ENCODE results near the gene SLBP.

The SLBP gene

DNA sequence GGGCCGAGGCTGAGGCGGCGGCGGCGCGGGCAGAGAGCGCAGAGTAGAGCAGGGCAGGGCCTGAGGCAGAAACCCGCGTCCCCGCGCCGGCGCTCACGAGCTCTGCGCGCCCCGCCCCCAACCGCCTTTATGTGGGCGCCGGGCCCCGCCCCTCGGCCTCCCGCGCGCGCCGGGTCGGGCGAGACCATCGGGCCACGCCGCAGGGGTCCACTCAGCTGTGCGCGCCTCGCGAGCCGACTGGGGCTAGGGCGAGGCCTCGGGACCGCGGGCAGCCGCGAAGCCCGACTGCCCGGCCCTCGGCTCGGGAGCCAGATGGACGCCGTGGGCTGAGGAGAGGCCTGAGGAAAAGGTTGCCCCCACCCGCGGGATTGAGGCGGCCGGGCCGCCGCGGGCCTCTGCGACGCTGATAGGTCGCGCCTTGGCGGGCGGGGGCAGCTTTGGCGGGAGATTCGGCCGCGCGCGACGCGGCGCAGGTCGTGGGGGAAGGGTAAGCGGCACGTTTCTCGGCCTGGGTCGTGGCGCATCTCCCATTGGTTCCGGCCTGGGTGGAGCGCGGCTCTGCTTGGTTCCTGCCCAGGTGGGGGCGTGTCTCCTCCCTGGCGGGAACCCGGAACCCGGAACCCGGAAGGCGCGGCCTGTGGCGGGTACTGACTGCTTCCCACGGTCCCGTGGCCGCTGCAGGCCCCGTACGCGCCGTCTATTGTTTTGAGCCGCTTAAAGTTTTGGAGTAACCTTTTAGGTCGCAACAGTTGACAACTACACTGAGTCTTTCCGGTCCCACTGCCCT is at the start of gene SLBP:
TSS of gene SLBP (minus strand) at position 104 of the 787 bp plus-strand sequence. CDS start 131 bp downstream, outside the sequence.
- DNase-seq (ENCODE audit: low spot score), result peak; percentile 83

DNA sequence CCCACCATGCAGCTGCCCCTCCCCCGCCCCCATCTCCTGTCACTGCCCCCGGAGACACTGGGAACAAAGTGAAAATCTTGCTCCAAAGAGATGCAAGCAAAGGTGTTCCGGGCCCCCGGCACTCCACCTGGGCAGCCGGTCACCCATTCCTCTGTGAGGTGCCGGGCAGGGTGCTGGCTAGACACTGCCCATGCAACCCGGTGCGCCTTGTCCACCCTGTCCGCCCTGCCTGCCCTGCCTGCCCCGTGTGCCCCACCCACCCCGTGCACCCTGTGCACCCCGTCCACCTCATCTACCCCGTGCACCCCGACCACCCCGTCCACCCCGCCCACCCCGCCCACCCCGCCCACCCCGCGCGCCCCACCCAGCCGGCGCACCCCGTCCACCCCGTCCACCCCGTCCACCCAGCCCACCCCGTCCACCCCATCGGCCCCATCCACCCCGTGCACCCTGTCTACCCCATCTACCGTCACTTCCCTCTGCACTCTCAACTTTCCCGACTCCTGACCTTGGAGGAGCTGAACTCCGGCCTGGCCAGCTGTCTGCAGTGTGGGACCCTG is 49.1 kb upstream of the SLBP start:
- DNase-seq (ENCODE audit: low spot score), result no peak

DNA sequence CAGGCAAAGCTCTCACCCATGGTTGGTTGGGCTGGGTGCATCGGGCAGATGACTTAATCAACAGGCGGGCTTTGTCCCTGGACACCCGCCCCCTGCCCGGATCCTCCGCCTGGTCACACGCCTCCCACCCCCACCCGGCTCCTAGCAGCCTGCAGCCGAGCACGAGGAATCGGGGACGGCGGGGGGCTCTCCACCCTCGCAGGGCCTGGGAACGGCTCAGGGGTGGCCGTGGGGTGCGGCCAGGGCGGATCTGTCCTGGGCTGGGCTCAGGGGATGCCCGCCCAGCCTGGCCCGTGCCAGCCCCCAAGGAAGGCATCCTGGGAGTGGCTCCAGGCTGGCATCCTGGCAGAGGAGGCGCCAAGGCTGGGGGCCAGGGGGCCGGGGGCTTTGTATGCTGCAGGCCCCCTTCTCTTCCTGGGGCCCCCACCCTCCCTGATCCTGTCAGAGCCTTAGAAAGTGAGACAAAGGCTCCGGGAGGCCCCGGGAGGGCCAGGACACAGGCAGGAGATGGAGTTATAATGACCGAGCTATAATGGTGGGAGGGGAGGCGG is 48.5 kb upstream of the SLBP start:
- DNase-seq (ENCODE audit: low spot score), result no peak

DNA sequence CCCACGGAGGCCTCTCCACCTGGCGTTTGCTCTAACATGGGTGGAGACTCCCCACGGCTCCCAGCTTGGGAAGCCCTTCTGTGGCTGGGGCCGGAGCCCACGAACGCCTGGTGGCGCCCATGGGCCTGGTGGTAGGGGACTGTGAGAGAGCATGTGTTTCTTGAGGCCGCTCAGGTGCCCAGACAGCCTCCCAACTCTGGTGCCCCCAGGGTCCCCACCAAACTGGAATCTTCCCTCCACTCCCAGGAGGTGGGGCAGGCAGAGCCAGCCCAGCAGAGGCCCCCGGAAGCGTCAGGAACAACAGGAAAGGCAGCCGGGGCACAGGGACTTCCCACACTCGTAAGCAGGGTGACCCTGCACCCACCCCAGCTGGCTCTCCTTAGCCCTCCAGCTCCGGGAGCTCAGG is 47.7 kb upstream of the SLBP start:
- DNase-seq (ENCODE audit: low spot score), result no peak

DNA sequence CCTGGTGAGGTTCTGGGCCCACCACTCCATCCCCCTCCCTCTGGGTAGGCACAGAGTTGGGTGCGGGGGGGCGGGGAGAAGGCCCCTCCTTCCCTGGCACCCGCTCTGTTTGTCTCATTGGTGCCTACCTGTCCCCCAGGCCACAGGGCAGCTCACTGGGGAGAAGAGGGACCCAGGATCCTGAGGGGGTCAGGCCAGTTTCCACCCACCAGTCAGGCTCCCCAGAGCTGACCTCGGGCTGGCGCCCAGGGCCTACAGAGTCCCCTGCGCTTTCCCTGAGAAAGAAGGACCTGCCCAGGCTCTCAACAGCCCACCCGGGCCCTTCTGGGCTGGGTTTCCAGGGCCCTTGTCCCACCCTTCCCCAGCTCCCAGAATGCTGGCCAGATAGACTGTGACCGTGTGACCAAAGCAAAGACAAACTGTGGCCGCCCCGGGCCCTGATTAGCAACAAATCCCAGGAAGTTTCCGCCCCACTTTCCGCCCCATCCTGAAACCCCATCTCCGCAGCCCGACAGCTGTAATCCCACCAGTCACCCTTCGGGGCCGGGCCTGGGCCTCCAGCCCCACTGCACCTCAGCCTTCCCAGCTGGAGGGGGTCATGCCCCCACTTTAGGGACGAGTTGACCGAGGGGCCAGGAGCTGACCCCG is 47.2 kb upstream of the SLBP start:
- DNase-seq (ENCODE audit: low spot score), result no peak

DNA sequence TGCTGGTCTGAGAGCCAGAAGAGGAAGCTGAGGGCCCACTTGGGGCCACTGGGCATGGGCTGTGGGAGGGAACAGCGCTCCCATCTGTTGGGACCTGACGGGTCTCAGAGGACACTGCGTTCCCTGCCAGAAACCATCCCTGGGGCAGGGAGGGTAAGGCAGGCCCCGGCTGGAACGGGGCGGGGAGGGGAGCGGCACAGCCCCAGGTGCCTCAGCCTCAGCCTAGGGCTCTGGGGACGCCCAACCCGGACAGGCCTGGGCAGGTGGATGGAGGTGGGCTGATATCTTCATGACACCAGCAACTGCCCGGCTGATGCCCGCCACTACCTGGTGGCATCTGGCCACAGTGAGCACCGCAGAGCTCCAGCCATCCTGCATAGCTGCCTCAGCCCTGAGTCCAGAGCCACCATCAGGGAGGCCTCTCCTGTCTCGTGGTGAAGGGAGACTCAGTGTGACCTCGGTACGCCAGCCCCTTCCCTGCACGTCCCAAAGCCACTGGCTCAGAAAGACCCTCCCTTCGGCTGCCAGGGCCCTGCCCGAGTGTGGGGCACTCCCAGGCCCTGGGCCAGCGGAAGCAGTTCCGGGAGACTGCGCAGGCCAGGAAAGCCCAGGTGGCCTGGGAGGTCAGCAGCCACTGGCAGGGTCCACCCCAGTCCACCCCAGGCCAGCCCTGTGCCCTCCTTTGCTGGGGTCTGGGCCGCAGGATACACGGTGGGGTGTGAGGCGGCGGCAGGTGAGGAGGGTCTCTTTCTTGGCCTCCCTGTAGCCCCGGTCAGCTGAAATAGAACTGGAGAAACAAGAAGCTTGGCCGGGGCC is 46.4 kb upstream of the SLBP start:
- no peak for DNase-seq (ENCODE audit: low spot score)

DNA sequence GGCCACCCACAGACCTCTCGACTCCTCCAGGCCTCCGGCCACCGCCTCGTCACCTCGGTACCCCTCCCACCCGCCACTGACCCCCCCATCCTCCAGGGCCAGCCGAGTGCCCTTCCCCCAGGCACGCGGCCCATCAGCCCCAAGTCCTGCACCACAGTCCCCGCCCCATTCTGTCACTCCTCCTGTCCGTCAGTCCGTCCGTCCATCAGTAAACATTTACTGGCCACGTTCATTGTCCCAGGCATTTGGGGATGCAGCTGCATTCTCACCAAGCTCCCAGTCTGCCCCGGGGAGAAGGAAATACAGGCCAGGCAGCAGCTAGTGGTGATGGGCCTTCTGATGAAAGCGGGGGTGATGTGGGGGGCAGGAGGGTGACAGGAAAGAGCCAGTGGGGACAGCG is 45.7 kb upstream of the SLBP start:
- DNase-seq (ENCODE audit: low spot score), result no peak

DNA sequence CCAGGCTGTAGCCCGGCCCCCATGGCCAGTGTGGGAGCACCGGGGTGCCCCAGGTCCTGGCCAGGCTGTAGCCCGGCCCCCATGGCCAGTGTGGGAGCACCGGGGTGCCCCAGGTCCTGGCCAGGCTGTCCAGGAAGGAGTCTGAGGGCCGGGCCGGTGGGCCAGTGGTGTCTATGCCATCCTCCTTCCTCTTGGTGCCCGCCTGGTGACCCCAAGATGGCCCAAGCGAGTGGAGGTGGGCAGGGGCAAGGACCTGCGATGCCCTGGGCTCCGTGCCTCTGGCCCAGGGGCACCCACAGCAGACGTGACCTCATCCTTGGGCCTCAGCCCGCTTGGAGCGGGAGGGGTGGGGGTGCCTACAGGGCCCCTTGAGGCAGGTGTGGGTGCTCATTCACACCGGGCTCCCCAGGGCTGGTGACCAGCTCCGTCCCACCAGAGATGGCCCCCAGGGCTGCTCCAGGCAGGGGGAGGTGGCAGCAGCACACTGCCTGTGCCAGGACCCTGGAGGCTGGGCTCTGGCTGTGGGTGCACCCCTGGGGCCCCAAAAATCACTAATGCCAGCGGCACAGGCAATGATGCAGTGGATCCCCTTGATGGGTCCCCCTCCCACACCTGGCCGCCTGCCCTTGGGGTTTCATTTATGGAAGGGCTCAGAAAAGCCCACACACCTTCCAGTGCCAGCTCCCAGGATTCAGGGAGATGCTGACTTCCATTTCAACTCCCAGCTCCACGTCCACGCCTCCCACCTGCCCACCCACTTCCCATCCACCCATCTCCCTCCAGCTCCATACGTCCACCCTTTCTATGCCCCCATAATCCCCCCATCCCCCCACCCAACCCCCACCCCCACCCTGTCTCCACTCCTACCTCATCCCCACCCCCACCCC is 45.0 kb upstream of the SLBP start:
- DNase-seq (ENCODE audit: low spot score), result no peak

DNA sequence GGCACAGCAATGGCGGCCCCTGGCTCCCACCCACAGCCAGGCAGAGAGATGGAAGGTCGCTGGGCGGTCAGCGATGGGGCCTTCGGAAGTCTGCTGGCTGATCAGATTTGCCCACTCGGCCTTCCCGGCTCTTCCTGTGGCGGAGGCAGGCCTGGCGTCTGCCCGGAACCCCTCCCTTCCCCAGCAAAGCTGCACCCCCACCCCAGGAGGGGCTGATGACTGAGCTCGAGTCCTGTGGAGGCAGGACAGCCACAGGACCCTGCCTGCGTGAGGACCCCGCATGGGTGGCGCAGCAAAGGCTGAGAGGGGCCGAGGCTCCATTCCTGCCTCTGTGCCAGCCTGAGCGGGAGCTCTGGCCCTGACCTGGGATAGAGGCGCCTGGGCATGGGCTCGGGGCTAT is 44.0 kb upstream of the SLBP start:
- DNase-seq (ENCODE audit: low spot score), result peak; percentile 29

DNA sequence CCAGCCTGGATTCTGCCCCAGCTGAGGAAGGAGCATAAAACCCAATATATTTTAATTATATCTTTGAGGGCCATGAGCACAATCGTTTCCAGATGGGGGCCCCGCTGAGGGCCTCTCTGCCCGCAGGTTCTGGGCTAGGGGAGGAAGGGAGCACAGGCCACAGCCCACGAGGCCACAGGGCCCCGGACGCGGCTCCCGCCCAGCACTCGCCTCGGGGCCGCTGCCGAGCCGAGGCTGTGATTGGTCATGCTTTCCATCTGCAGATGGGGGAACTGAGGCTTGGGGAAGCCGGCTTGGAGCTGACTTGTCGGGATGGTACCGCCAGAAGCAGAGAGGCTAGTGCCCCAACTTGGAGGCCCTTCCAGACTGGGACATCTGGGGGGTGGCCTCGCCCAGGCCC is 43.2 kb upstream of the SLBP start:
- DNase-seq (ENCODE audit: low spot score), result no peak

DNA sequence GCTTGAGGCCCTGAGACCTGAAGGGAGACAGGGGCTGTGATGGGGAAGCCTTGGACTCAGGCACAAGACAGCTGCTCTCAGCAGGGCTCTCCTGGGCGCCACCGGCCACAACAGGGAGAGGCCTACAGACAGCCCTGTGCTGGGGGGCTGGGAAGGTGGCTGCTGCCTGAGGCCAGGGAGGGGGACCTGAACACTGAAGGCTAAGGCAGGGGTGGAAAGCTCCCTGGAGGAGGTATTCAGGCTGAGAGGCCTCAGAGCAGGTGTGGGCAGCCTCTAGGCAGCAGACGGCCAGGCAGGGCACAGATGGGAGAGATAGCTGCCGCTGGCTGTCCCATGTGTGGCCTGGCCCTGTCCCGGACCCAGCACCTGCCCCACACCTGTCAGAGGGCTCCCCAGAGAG is 42.2 kb upstream of the SLBP start:
- no peak for DNase-seq (ENCODE audit: low spot score)

DNA sequence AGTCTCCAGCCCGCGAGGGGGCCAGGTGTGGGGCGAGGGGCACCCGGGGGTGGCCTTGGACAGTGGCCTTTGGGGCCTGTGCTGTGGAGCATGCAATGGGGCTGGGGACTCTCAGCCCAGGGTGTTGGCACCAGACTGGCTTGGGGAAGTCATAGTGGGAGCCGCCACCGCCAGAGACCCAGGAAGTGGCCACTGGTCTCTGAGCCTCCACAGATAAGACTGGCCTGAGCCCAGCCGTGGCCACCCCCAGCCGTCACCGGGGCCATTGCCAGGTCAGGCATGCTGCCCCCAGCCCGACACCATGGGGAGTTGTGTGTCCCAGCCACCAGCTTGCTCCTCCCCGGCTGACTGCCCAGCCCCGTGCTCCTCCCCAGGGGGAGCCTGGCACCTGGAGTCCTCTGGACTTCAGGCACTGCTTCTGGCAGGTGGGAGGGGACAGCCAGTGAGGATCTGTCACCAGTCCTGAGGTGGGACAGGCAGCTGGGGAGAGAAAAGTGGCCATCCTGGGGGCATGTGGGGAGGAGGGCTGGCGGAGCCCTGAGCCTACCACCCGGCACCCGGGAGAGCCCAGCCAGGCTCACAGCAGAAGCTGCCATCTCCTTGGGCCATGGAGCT is 41.7 kb upstream of the SLBP start:
- DNase-seq (ENCODE audit: low spot score), result no peak

DNA sequence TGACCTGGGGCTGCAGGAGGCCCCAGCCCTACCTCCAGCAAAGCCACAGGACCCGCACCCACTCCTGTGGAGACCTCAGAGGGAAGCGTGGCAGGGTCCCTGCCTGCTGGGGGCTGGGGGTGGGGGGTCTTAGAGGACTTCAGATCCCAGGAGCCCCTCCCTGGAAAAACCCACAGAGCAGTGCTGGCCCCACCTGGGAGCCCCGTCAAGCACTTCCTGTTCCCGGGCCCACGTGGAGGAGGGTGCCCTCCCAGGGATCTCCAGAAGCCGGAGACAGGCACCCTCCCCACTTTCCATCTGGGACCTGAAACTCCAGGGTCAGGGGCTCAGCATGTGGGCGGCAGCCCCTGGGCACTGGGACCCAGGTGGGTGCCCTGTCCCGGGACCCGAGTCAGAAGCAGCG is 41.2 kb upstream of the SLBP start:
- no peak for DNase-seq (ENCODE audit: low spot score)

DNA sequence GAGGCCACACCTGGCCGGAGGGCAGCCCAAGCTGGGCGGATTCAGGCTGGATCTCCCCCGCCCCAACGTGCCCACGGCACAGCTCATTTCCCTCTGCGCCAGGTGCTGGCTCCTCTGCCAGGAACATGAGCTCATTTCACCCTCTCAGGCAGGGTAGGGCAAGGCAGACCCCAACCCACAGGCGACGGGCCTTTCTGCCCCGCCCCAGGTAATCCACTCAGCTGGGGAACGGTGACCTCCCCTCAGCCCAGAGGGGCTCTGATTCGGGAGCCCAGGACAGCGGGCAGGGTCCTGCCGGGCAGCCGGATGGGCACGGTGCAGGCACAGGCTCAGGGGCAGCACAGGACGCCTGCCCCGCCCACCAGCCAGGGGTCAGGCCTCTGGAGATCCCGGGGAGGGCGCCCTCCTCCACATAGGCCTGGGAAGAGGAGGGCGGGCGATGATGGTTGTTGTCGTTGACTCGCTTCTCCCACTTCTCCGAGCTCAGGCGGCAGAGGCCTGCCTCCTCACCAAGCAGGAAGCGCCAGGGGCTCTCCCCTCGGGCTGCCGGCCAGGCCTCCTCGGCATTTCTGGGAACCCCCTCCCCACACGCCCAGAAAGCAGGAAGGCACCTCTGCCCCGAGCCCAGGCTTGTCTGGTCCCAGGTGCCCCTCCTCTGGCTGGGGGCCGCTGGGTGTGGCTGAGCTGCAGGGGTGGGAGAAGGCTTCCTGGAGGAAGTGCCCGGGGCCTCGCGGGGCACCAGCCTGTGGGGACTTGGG is 40.3 kb upstream of the SLBP start:
- no peak for DNase-seq (ENCODE audit: low spot score)

DNA sequence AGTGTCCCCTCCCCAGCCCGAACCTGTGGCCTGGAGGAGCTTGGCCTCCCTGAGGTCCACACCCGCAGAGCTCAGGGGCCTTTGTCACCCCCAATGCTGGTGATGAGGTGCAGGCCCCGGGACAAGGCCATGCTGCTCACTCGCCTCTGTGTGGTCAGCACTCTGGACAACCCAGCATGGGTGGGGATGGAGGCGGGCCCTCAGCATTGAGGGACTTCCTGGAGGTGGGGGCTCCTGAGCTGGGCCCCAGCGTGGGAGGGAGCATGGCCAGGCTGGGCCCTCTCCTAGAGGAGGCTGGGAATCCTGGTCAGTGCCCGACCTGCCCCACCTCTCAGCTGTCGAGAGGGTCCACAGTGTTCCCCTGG is 39.8 kb upstream of the SLBP start:
- DNase-seq (ENCODE audit: low spot score), result no peak

DNA sequence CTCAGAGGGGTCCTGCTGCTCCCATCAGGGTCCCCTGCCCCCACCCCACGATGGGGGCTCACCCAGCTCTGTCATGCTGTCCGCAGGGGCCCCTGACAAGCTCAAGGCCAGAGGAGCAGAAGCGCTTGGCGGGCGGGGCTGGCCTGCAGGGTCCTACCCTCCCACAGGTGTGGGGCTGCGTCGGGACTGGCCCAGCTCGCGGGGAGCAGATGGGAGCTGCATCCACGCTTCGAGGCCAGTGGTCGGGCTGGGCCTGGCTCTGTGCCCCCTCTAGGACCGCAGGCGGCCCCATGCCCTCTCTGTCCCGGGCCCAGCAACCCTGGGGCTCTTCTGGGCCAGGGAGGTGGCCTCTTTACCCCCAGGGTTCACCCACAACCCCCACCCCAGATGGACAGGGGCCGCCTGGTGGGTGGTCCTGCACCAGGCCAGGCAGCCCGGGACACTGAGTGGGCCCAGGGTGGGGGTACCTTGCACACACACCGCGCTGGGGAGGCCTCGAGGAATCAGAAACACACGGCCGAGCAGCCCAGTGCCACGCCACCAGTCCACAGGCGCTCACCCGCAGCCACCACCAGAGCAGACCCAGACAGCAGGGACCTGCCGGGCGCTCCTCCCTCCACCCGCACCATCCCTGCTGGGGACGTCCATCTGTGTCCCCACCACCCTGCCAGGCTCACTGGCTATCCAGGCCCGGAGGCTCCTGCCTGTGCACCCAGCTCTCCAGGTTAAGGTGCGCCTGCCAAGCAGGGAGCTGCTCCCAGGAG is 39.2 kb upstream of the SLBP start:
- DNase-seq (ENCODE audit: low spot score), result no peak

DNA sequence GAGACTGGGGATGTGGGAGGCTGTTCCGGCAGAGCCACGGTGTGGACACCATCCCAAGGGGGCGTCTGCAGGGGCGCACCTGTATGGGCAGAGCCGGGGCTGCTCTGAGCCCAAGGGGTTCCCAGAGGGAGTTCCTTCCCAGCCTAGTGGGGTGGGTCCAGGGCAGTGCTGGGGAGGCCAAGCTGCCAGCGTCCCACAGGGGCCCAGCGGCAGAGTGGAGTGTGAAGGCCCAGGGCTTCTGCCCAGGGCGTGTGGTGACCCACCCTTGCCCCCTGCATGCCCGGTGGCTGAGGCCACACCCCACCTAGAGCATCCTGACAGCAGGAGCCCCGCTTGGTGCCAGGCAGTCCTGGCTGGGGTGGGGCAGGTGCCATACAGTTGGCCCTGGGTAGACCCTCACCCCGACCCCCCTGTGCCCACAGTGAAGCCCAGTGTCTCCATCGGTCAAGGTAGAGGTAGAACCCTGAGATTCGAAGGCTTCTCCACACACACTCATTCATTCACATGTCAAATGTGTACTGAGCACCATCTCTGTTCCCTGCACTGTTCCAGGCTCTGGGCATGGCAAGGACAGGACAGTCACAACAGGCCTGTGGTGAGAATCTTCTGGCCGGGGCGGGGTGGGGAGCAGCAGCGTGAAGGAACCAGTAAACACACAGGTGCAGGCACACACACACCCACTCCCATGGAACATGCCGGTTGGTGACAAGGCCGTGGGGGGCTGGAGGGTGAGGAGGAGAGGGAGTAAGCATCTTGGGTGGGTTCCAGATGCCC is 38.4 kb upstream of the SLBP start:
- no peak for DNase-seq (ENCODE audit: low spot score)

DNA sequence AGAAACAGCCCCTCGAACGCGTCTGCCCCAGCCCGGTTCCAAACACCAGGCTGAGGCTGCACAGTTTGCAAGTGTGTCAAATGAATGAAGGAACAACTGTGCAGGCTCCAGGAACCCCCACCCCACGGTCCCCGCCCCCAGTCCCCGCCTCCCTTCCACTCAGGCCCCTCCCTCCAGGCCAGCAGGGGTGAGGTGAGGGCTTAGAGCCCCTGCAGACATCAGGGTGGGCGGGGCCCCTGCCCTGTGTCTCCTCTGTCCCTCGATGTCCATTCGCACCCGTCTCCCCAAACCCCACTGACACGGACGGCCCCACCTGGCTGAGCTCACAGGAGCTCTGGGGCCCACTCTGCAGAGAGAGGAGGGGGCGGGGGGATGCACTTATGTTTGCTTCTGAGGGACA is 37.7 kb upstream of the SLBP start:
- no peak for DNase-seq (ENCODE audit: low spot score)

DNA sequence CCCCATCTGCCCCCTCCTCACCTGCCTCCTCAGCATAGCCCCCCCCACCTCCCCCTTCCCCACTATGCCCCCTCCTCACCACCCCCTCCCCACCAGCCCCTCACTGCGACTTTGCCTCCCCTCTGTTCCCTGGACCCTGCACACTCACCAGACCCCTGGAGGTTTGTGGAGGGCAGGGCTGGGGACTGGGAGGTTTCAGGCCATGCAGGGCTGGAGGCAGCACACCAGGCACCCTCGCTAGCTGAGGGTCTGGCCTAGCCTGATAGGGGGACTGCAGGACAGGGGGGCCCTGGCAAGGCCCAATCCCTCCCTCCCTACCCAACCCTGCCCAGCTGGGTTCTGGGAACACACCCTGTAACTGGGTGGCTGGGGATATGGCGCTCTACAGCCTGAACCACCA is 37.3 kb upstream of the SLBP start:
- no peak for DNase-seq (ENCODE audit: low spot score)

Data from kidney capillary endothelial cell (primary cell).